ENCODE results near the gene QSOX2.

QSOX2 gene

GRCh38 chr9:136249877-136250559 is 4.4 kb upstream of the QSOX2 start:
- H3K27ac ChIP-seq = no peak overlapping the region
- H3K27me3 ChIP-seq = peaks cover 0 to 39% of the 10 kb centered on the region in 2 donors
- H3K4me3 ChIP-seq = no peak overlapping the region
- intact Hi-C loops (cut with DNase I; ENCODE audit: low total_unique reads) = loop anchor here (10.0 kb wide), 1 partner anchor 285 kb away; the partner anchor contains the start of gene UBAC1
- no peak for TF ChIP-seq CTCF (IDR thresholded peaks at IDR 0.05)
- no peaks in the 10 kb centered on the region for H3K36me3 ChIP-seq
- H3K4me1 ChIP-seq = peaks cover 0 to 3% (median 2%) of the 10 kb centered on the region in 4 donors
- DNase-seq = no peak
- H3K9me3 ChIP-seq = no peaks in the 10 kb centered on the region

GRCh38 chr9:136248951-136249876 is 3.6 kb upstream of the QSOX2 start:
- no peak overlapping the region for H3K27ac ChIP-seq
- DNase-seq = no peak
- H3K36me3 ChIP-seq = no peaks in the 10 kb centered on the region
- peaks cover 0 to 31% of the 10 kb centered on the region in 2 donors for H3K27me3 ChIP-seq
- intact Hi-C loops (cut with DNase I; ENCODE audit: low total_unique reads) = loop anchor here (10.0 kb wide), 1 partner anchor 284 kb away; the partner anchor contains the start of gene UBAC1
- no peaks in the 10 kb centered on the region for H3K9me3 ChIP-seq
- no peak for TF ChIP-seq CTCF (IDR thresholded peaks at IDR 0.05)
- H3K4me1 ChIP-seq = peaks cover 0 to 11% (median 9%) of the 10 kb centered on the region in 4 donors
- H3K4me3 ChIP-seq = no peak overlapping the region

- intact Hi-C loops (cut with DNase I; ENCODE audit: low total_unique reads) = loop anchor here (10.0 kb wide), 1 partner anchor 283 kb away; the partner anchor contains the start of gene UBAC1
- DNase-seq = no peak
Observed at GRCh38 chr9:136247947-136248637, 2.5 kb upstream of the QSOX2 start.

GRCh38 chr9:136247551-136247916 is 1.9 kb upstream of the QSOX2 start:
- DNase-seq = no peak
- H3K9me3 ChIP-seq = no peaks in the 10 kb centered on the region
- TF ChIP-seq CTCF (IDR thresholded peaks at IDR 0.05) = no peak
- H3K27ac ChIP-seq = no peak overlapping the region
- H3K27me3 ChIP-seq = peaks cover 0 to 15% of the 10 kb centered on the region in 2 donors
- no peaks in the 10 kb centered on the region for H3K36me3 ChIP-seq
- intact Hi-C loops (cut with DNase I; ENCODE audit: low total_unique reads) = loop anchor here (10.0 kb wide), 1 partner anchor 283 kb away; the partner anchor contains the start of gene UBAC1
- H3K4me1 ChIP-seq = peaks cover 0 to 14% (median 9%) of the 10 kb centered on the region in 4 donors
- H3K4me3 ChIP-seq = no peak overlapping the region

More at GRCh38 chr9:136247947-136248637, 2.5 kb upstream of the QSOX2 start:
- Histone ChIP-seq H3K27ac (no peak overlapping the region), H3K4me3 (no peak overlapping the region), H3K4me1 (peaks cover 0 to 14% (median 9%) of the 10 kb centered on the region in 4 donors), H3K9me3 (no peaks in the 10 kb centered on the region), H3K36me3 (no peaks in the 10 kb centered on the region), H3K27me3 (peaks cover 0 to 20% of the 10 kb centered on the region in 2 donors)
- no peak for TF ChIP-seq CTCF (IDR thresholded peaks at IDR 0.05)

Measured in tibial artery (tissue), 4 donors.